ENCODE data around the gene TYRO3. TPM values are rescaled to one million over a fixed set of nuclear protein-coding genes. Genes with fewer than 3 reads are reported as not detected.

The TYRO3 gene
- 100 to 1,000 TPM; 142 to 169 (median 163) TPM for polyA plus RNA-seq (ENCODE audit: insufficient read length in 4 of 4)

DNA sequence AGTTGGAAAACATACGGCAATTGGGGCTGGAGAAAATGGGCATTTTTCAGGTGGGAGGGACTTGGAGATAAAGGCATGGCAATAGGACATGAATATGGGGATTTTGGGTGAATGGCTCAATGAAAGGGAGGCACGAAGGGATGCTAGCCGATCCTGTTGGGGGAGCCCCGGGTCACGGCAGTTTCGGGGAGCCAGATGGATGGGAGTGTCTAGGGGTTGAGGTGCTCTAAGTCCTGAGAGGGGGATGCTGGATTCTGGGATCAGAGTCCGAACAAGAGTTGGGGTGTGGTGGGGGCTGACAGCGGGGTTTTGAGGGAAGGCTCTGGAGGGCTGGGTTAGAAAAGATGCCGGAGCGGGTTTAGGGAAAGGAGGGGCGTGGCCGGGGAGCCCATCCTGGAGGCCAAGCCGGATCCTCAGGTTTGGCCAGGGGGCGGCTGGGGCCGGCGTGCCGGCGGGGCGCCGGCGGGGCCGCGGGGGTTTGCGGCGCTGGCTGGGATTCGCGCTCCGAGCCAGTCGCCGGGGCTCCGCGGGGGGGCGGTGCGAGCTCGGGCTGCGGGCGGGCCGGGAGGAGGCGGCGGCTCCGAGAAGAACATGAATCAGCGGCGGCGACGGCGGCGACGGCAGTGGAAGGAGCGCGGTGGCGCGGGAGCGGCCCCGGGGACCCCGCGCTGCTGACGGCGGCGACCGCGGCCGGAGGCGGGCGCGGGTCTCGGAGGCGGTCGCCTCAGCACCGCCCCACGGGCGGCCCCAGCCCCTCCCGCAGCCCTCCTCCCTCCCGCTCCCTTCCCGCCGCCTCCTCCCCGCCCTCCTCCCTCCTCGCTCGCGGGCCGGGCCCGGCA lies at the start of gene TYRO3:
TYRO3 (plus strand) TSS at position 813 of the 839 bp plus-strand sequence. CDS start 46 bp downstream, outside the sequence.
- DNase-seq (ENCODE audit: low read depth in 4 of 4, low spot score in 2 of 4), result no peak

- DNase-seq (ENCODE audit: low read depth in 4 of 4, low spot score in 2 of 4), result no peak
Observed at GRCh38 chr15:41510728-41511127, 48.3 kb upstream of the TYRO3 start.

- DNase-seq (ENCODE audit: low read depth in 4 of 4, low spot score in 2 of 4), result no peak
Observed at GRCh38 chr15:41511331-41511898, 47.6 kb upstream of the TYRO3 start.

DNA sequence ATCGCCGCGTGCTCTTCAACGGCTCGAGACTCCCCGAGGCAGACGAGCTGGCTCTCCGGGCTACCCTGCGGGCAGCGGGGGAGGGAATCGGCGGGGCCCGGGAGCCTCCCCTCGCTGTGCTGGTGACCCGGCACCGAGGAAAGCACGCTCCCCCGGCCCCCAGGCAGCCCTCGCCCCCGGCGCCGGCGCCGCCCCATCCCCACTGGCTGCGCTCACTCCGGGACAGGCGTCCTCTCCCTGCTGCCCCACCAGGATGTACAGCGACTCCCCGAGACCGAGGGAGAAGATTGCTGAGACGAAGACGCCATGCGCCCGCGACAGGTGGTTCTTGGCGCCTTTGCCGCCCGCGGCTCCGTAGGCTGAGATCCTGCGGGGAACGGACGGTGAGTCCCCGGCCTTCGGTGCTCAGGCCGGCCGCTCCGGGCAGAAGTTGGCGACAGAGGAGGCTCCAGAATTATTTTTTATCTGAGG lies 47.1 kb upstream of the TYRO3 start:
- DNase-seq (ENCODE audit: low read depth in 4 of 4, low spot score in 2 of 4), result no peak

- no peak for DNase-seq (ENCODE audit: low read depth in 4 of 4, low spot score in 2 of 4)
Observed at GRCh38 chr15:41512512-41512939, 46.5 kb upstream of the TYRO3 start.

DNA sequence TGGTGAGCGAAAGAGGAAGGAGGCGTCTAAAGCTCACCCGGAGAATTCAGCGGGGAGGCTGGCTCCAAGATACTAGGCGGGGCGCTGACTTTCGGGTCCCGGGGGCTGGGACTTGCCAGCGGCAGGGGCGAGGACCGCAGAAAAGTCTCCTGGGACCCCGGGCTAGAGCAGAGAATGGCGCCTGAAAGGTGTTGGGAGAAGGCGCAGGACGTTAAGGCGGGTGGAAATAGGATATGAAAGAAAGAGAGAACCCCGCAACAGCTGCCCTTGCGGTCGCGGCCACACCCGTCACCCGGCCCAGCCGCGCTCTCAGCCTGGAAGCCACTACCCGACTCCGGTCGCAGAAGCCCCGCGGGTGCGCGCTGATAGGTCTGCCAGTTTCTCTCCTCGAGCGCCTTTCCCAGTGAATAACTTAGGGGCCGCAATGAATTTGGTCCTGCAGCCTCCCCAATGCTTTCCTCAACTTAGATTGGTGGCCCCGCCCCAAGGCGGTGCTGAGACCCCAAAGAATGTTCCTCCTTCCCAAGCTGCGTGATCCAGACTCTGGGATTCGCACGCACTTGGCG lies 46.0 kb upstream of the TYRO3 start:
- DNase-seq (ENCODE audit: low read depth in 4 of 4, low spot score in 2 of 4), result no peak

- DNase-seq (ENCODE audit: low read depth in 4 of 4, low spot score in 2 of 4), result no peak
Observed at GRCh38 chr15:41513506-41514227, 45.3 kb upstream of the TYRO3 start, which contains the start of gene LTK. TSS of gene LTK (minus strand) at chr15:41513827. CDS start at chr15:41513709, 118 bp downstream.

- DNase-seq (ENCODE audit: low read depth in 4 of 4, low spot score in 2 of 4), result no peak
Observed at GRCh38 chr15:41517895-41518449, 41.0 kb upstream of the TYRO3 start.

- no peak for DNase-seq (ENCODE audit: low read depth in 4 of 4, low spot score in 2 of 4)
Observed at GRCh38 chr15:41520636-41521035, 38.4 kb upstream of the TYRO3 start.

GRCh38 chr15:41521614-41522013 lies 37.4 kb upstream of the TYRO3 start:
- DNase-seq (ENCODE audit: low read depth in 4 of 4, low spot score in 2 of 4), result no peak

- DNase-seq (ENCODE audit: low read depth in 4 of 4, low spot score in 2 of 4), result no peak
Observed at GRCh38 chr15:41523097-41523496, 35.9 kb upstream of the TYRO3 start.

GRCh38 chr15:41530363-41530956 lies 28.6 kb upstream of the TYRO3 start:
- DNase-seq (ENCODE audit: low read depth in 4 of 4, low spot score in 2 of 4), result no peak

DNA sequence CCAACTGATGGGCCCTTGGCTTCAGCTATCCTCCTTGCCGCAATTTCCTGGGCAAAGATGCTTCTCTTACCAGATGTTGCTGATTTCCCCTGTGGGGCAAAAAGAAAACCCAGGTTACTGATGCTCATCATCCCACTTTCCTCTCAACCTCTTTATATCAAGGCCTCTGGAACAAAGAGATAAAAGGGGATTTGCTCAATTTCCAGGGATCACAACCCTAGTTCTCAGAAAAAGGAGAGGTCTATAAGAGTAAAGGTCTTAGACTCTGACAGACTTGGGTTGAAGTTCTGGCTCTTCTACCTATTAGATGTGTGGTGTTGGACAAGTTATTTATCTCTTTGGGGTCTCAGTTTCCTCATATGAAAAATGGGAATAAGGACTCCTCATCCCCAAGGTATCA lies 23.5 kb upstream of the TYRO3 start:
- no peak for DNase-seq (ENCODE audit: low read depth in 4 of 4, low spot score in 2 of 4)

GRCh38 chr15:41536866-41537265 lies 22.1 kb upstream of the TYRO3 start:
- no peak for DNase-seq (ENCODE audit: low read depth in 4 of 4, low spot score in 2 of 4)

DNA sequence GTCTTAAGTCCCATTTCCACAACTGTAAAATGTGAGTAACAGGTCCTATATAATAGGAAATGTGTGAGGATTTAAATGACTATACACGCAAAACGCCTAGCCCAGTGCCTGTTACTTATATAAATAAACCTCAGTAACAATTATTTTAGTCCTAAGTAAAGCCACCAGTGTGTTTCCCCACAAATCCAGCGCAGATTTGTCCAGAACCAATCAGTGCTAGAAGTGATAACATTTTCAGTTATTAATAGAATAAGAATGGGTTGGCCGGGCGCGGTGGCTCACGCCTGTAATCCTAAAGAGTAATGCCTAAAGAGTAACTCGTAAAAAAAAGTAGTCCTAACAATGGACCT lies 15.5 kb upstream of the TYRO3 start:
- no peak for DNase-seq (ENCODE audit: low read depth in 4 of 4, low spot score in 2 of 4)

DNA sequence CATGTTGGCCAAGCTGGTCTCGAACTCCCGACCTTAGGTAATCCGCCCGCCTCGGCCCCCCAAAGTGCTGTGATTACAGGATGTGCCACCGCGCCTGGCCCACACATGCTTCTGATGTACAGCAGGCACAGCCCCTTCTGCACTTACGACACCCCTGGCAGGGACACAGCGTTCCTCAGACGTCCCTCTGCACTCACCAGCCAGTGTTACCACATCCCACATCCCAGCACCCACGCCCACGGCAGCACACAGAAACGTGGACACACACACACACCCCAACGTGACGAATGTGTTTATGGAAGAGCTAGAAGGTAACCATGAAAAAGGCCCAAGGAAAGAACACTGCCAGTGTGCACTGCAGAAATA lies 14.4 kb upstream of the TYRO3 start:
- no peak for DNase-seq (ENCODE audit: low read depth in 4 of 4, low spot score in 2 of 4)

DNA sequence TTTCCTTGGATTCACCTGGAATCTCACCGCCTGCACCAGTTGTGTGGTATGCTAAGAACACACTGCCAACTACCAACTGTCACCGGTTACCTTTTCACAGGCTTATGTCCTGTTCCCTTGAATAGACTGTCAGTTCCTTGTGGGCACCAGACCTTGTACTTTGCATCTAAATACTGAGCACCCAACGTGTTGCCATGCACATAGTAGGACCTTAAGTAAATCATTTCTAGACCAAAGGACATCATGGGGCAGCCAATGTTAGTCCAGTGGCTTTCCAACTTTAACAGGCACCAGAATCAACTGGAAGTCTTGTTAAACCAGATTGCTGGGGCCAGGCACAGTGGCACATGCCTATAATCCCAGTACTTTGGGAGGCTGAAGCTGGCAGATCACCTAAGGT lies 13.8 kb upstream of the TYRO3 start:
- no peak for DNase-seq (ENCODE audit: low read depth in 4 of 4, low spot score in 2 of 4)

DNA sequence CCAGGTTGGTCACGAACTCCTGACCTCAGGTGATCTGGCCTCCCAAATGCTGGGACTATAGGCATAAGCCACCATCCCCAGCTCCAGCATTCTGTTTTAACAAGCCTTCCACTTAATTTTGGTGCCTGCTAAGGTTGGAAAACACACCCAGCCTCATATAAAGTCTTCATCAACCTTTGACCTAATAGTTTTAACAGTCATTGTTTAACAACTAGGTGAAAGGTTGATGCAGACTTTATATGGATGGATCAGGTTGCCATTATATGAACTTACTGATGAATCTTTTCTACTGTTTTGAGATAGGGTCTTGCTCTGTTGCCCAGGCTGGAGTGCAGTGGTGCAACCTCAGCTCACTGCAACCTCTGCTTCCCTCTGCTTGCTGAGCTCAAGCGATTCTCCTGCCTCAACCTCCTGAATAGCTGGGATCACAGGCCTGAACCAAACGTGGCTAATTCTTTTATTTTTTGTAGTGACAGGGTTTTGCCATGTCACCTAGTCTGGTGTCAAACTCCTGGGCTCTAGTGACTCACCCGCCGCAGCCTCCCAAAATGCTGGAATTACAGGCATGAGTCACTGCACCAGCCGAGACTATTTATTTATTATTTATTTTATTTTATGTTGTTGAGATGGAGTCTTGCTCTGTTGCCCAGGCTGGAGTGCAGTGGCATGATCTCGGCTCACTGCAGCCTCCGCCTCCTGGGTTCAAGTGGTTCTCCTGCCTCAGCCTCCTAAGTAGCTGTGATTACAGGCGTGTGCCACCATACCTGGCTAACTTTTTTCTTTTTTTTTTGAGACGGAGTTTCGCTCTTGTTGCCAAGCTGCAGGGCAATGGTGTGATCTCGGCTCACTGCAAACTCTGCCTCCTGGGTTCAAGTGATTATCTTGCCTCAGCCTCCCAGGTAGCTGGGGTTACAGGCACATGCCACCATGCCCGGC lies 11.9 kb upstream of the TYRO3 start:
- no peak for DNase-seq (ENCODE audit: low read depth in 4 of 4, low spot score in 2 of 4)

DNA sequence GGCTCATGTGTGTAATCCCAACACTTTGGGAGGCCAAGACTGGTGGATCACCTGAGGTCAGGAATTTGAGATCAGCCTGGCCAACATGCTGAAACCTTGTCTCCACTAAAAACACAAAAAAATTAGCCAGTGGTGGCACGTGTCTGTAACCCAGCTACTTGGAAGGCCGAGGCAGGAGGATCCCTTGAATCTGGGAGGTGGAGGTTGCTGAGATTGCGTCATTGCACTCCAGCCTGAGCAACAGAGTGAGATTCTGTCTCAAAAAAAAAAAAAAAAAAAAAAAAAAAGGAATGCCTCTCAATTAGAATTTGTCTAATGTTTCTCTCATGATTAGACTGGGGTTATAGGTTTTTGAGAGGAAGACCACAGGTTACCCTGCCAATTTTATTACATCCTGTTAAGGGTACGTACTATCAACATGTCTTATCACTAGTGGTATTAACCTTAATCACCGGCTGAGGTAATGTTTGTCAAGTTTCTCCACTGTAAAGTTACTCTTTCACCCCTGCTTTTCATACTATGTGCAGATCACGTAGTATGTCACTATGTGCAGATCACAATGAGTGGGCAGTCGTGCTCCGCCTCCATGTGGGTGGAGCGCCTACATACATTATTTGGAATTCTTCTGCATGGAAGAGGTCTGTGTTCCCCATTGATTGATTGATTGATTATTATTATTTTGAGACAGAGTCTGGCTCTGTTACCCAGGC lies 8.8 kb upstream of the TYRO3 start:
- no peak for DNase-seq (ENCODE audit: low read depth in 4 of 4, low spot score in 2 of 4)

All from left renal cortex interstitium (tissue), 4 donors.